A673 (cell line): ENCODE results near the gene ZGRF1. TPM values are rescaled to one million over a fixed set of nuclear protein-coding genes. Genes with fewer than 3 reads are reported as not detected.

Experiments
- BruUV-seq: library from RNA; stranded (reverse); fragments of 400-500 nt; replicated peaks from 2 replicates; lab custom pipeline; 2021; lab: Mats Ljungman, UMichigan
- CTCF ChIA-PET: fragments of 300-600 bp; sonication (Branson Sonifier 250); formaldehyde crosslinking; loops from one replicate; lab custom pipeline; 2022; ENCODE audit warnings: antibody characterized with exemption; lab: Charles Lee
- POLR2A ChIA-PET: fragments of 300-600 bp; sonication (Branson Sonifier 250); formaldehyde crosslinking; loops from one replicate; lab custom pipeline; 2022; ENCODE audit warnings: antibody characterized with exemption; ENCODE audit not compliant: low non-redundant PET; lab: Charles Lee
- DNase-seq: peaks from one replicate; pipeline ENCODE4 v3.0.0-alpha.2; 2015; ENCODE audit warnings: low spot score
- H3K27ac ChIP-seq: fragments of 200-600 bp; sonication (generic); 2 replicates; pipeline ENCODE4 v1.5.1; 2016; ENCODE audit warnings: mixed run types, low read depth, mild to moderate bottlenecking, mixed read lengths, antibody characterized with exemption, low read length; ENCODE audit not compliant: poor library complexity, severe bottlenecking
- H3K27me3 ChIP-seq: fragments of 200-600 bp; sonication (generic); replicated peaks from 2 replicates; pipeline ENCODE4 v1.6.1; 2017; ENCODE audit warnings: mixed run types, low read depth, mild to moderate bottlenecking, mixed read lengths, antibody characterized with exemption, low read length; ENCODE audit not compliant: insufficient read depth, poor library complexity
- H3K36me3 ChIP-seq: fragments of 200-600 bp; sonication (generic); 2 replicates; pipeline ENCODE4 v1.6.1; 2016; ENCODE audit warnings: mixed run types, mild to moderate bottlenecking, mixed read lengths, antibody characterized with exemption, low read length; ENCODE audit not compliant: insufficient read depth, poor library complexity, severe bottlenecking
- H3K4me1 ChIP-seq: fragments of 200-600 bp; sonication (generic); 2 replicates; pipeline ENCODE4 v1.6.1; 2017; ENCODE audit warnings: mixed run types, mild to moderate bottlenecking, mixed read lengths, antibody characterized with exemption, low read length; ENCODE audit not compliant: insufficient read depth, poor library complexity, severe bottlenecking
- H3K4me3 ChIP-seq: fragments of 200-600 bp; sonication (generic); 2 replicates; pipeline ENCODE4 v1.5.1; 2016; ENCODE audit warnings: low read depth, mixed run types, mild to moderate bottlenecking, mixed read lengths, low read length; ENCODE audit not compliant: poor library complexity, severe bottlenecking
- H3K9me3 ChIP-seq: fragments of 200-600 bp; sonication (generic); 2 replicates; pipeline ENCODE4 v1.6.1; 2016; ENCODE audit warnings: mixed run types, low read depth, mild to moderate bottlenecking, mixed read lengths, antibody characterized with exemption, low read length; ENCODE audit not compliant: poor library complexity, severe bottlenecking
- CTCF ChIP-seq: fragments of 300-800, 200-600 bp; sonication (generic); conservative IDR thresholded peaks from 2 replicates; pipeline ENCODE4 v1.5.1; 2017; ENCODE audit warnings: low read depth, mild to moderate bottlenecking, antibody characterized with exemption, low read length, moderate library complexity, mixed read lengths
- EZH2 ChIP-seq: fragments of 200-600 bp; sonication (generic); IDR thresholded peaks from 2 replicates; pipeline ENCODE4 v1.6.1; 2017; ENCODE audit warnings: borderline replicate concordance, low read depth, mild to moderate bottlenecking, mixed read lengths, antibody characterized with exemption, low read length; ENCODE audit not compliant: poor library complexity, severe bottlenecking
- intact Hi-C: fragments of 100-400 bp; cut with micrococcal nuclease; formaldehyde crosslinking; loops from one replicate; pipeline ENCODE4 v1.10.0; 2022; ENCODE audit not compliant: unreplicated experiment
- total RNA-seq: library from RNA; stranded (reverse); gene quantifications from 2 replicates; pipeline ENCODE4 v1.2.3, GENCODE V29; 2021

The ZGRF1 gene
- total RNA-seq, 1 experiment from 2014 or later: 31.4 TPM

DNA sequence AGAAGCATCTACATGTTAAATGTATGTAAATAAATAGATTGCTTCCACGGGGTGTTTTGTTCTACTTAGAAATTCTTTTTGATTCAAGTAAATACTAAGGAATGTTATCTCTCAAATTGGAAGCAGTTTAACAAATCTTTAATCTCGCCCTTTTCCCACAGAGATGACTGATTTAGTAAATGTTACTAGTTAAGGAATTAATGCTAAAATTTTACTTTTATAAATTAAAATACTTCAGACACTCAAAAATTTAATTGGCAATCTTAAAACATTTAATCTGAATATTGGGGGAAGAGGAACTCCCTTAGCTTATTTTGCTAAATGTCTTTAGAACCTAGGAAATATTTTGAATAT lies 12.3 kb upstream of the ZGRF1 start:
- BruUV-seq: no TSS peak
- DNase-seq: no peak
- Histone ChIP-seq H3K27ac (no peak overlapping the region), H3K4me1 (peaks cover 10% of the 10 kb centered on the region), H3K9me3 (no peaks in the 10 kb centered on the region), H3K4me3 (no peak overlapping the region), H3K27me3 (no peaks in the 10 kb centered on the region), H3K36me3 (peaks cover 45% of the 10 kb centered on the region)
- TF ChIP-seq EZH2 (no peak), CTCF (no peak)
- POLR2A ChIA-PET: no interaction called here
- CTCF ChIA-PET: interaction anchor here (0.6 kb wide), 1 partner anchor 11 kb away, joined by 3 read pairs; no protein-coding TSS in a partner anchor
- intact Hi-C loops: no loop called here

GRCh38 chr4:112648263-112649054 lies 11.8 kb upstream of the ZGRF1 start:
- no peaks in the 10 kb centered on the region for H3K27me3 ChIP-seq
- CTCF ChIA-PET: interaction anchor here (0.6 kb wide), 1 partner anchor 12 kb away, joined by 3 read pairs; no protein-coding TSS in a partner anchor
- H3K36me3 ChIP-seq: peaks cover 41% of the 10 kb centered on the region
- no peaks in the 10 kb centered on the region for H3K9me3 ChIP-seq
- H3K4me1 ChIP-seq: peaks cover 10% of the 10 kb centered on the region
- no peak for DNase-seq
- TF ChIP-seq CTCF (no peak), EZH2 (no peak)
- no peak overlapping the region for H3K4me3 ChIP-seq
- BruUV-seq: no TSS peak
- no peak overlapping the region for H3K27ac ChIP-seq
- intact Hi-C loops: no loop called here
- POLR2A ChIA-PET: no interaction called here

GRCh38 chr4:112647785-112648184 lies 11.1 kb upstream of the ZGRF1 start:
- ChIA-PET CTCF (no interaction called here), POLR2A (no interaction called here)
- H3K4me1 ChIP-seq: peaks cover 10% of the 10 kb centered on the region
- peaks cover 40% of the 10 kb centered on the region for H3K36me3 ChIP-seq
- DNase-seq: peak; percentile 55
- H3K27ac ChIP-seq: no peak overlapping the region
- intact Hi-C loops: no loop called here
- TF ChIP-seq EZH2 (no peak), CTCF (no peak)
- no peak overlapping the region for H3K4me3 ChIP-seq
- no peaks in the 10 kb centered on the region for H3K9me3 ChIP-seq
- H3K27me3 ChIP-seq: no peaks in the 10 kb centered on the region
- BruUV-seq: no TSS peak
